HCT116 (cell line): Measurements from ENCODE around the gene SHROOM3. TPM values are rescaled to one million over a fixed set of nuclear protein-coding genes. Genes with fewer than 3 reads are reported as not detected.

Experiments used
- ATAC-seq: fragments of 200-7000 bp; cut with Tn5 transposase; 2 replicates; pipeline ENCODE4 v1.9.1; 2020; ENCODE audit warnings: mild to moderate bottlenecking, moderate library complexity
- BruUV-seq: library from RNA; stranded (reverse); fragments of 400-500 nt; replicated peaks from 2 replicates; lab custom pipeline; 2021; lab: Mats Ljungman, UMichigan
- CTCF ChIA-PET: fragments of 300-600 bp; sonication (Branson Sonifier 250); formaldehyde crosslinking; loops from one replicate; lab custom pipeline; 2021; ENCODE audit warnings: antibody characterized with exemption; lab: Charles Lee
- POLR2A ChIA-PET: fragments of 300-600, 350-600 bp; sonication (Branson Sonifier 250); formaldehyde crosslinking; loops from one replicate; lab custom pipeline; 2021; ENCODE audit warnings: antibody characterized with exemption; lab: Charles Lee
- RAD21 ChIA-PET, 2 experiments: fragments of 300-600 bp; sonication (Branson Sonifier 250); formaldehyde crosslinking; loops; one replicate each; lab custom pipeline; 2023; ENCODE audit warnings: low total read pairs in 2 of 2; ENCODE audit not compliant: uncharacterized antibody in 2 of 2, unreplicated experiment in 2 of 2, low non-redundant PET in 1 of 2; lab: Charles Lee
- DNase-seq: peaks from one replicate; pipeline ENCODE4 v3.0.0-alpha.2; 2010; ENCODE audit warnings: low read depth, low spot score
- H2AFZ ChIP-seq: fragments of 200-600 bp; shearing (Covaris generic), sonication (generic); 2 replicates; pipeline ENCODE4 v1.6.1; 2017; ENCODE audit warnings: low read depth, mixed run types, mixed read lengths, antibody characterized with exemption, low read length; ENCODE audit not compliant: poor library complexity, severe bottlenecking
- H3K27ac ChIP-seq: 2 replicates; pipeline ENCODE4 v1.5.1; 2012; ENCODE audit warnings: low read depth, low read length
- H3K27me3 ChIP-seq: fragments of 200-600 bp; sonication (generic); 2 replicates; pipeline ENCODE4 v1.6.1; 2016; ENCODE audit warnings: mixed run types, low read length, mixed read lengths; ENCODE audit not compliant: insufficient read depth
- H3K36me3 ChIP-seq, 2 experiments: fragments of 200-500 bp in 1 of 2; fragments of 200-600 bp in 1 of 2; sonication (Bioruptor generic) in 1 of 2; sonication (generic) in 1 of 2; 2 replicates each; pipeline versions ENCODE4 v1.5.1 to v1.6.1; 2014 to 2016; ENCODE audit warnings: low read length in 2 of 2, inconsistent platforms in 1 of 2, mixed read lengths in 1 of 2, mixed run types in 1 of 2; ENCODE audit not compliant: insufficient read depth in 2 of 2, control insufficient read depth in 1 of 2
- H3K4me1 ChIP-seq, 2 experiments: fragments of 200-600 bp in 1 of 2; sonication (generic) in 1 of 2; 2 replicates each; pipeline versions ENCODE4 v1.5.1 to v1.6.1; 2012 to 2017; ENCODE audit warnings: low read length in 2 of 2, inconsistent platforms in 1 of 2, mild to moderate bottlenecking in 1 of 2, mixed read lengths in 1 of 2, mixed run types in 1 of 2, moderate library complexity in 1 of 2; ENCODE audit not compliant: insufficient read depth in 2 of 2, control insufficient read depth in 1 of 2
- H3K4me2 ChIP-seq: fragments of 200-600 bp; sonication (generic); 2 replicates; pipeline ENCODE4 v1.6.1; 2017; ENCODE audit warnings: mixed run types, low read length, mixed read lengths
- H3K4me3 ChIP-seq, 2 experiments: fragments of 200-600 bp in 1 of 2; sonication (generic) in 1 of 2; replicated peaks in 1 of 2; 2 replicates each; pipeline ENCODE4 v1.5.1; 2011 to 2016; ENCODE audit warnings: low read length in 2 of 2, control low read depth in 1 of 2, low read depth in 1 of 2, mild to moderate bottlenecking in 1 of 2, mixed read lengths in 1 of 2, mixed run types in 1 of 2
- H3K79me2 ChIP-seq: fragments of 200-600 bp; sonication (generic); 2 replicates; pipeline ENCODE4 v1.6.1; 2017; ENCODE audit warnings: mild to moderate bottlenecking, mixed run types, low read length, moderate library complexity, mixed read lengths; ENCODE audit not compliant: insufficient read depth
- H3K9ac ChIP-seq: fragments of 200-600 bp; sonication (generic); 2 replicates; pipeline ENCODE4 v1.6.1; 2016; ENCODE audit warnings: low read length, mixed read lengths
- H3K9me2 ChIP-seq: fragments of 200-600 bp; sonication (generic), shearing (Covaris generic); 2 replicates; pipeline ENCODE4 v1.6.1; 2017; ENCODE audit warnings: mixed run types, mild to moderate bottlenecking, moderate library complexity; ENCODE audit not compliant: insufficient read depth
- H3K9me3 ChIP-seq, 2 experiments: fragments of 200-500 bp in 1 of 2; fragments of 200-600 bp in 1 of 2; sonication (Bioruptor generic) in 1 of 2; sonication (generic) in 1 of 2; 2 replicates each; pipeline ENCODE4 v1.6.1; 2014 to 2017; ENCODE audit warnings: low read length in 2 of 2, mixed read lengths in 2 of 2, inconsistent platforms in 1 of 2, low read depth in 1 of 2, mild to moderate bottlenecking in 1 of 2, mixed run types in 1 of 2, moderate library complexity in 1 of 2; ENCODE audit not compliant: control insufficient read depth in 1 of 2, insufficient read depth in 1 of 2
- H4K20me1 ChIP-seq: fragments of 200-600 bp; sonication (generic), shearing (Covaris generic); 2 replicates; pipeline ENCODE4 v1.6.1; 2017; ENCODE audit warnings: mixed run types, mild to moderate bottlenecking, moderate library complexity; ENCODE audit not compliant: insufficient read depth
- CBX3 ChIP-seq: IDR thresholded peaks from 2 replicates; pipeline ENCODE4 v1.6.1; 2012; ENCODE audit warnings: low read depth
- EGR1 ChIP-seq: IDR thresholded peaks from 2 replicates; pipeline ENCODE4 v1.6.1; 2012; ENCODE audit warnings: low read depth
- ELF1 ChIP-seq: IDR thresholded peaks from 2 replicates; pipeline ENCODE4 v1.6.1; 2012; ENCODE audit warnings: low read depth, borderline replicate concordance
- EZH2 ChIP-seq: fragments of 200-600 bp; sonication (generic); IDR thresholded peaks from 2 replicates; pipeline ENCODE4 v1.6.1; 2017; ENCODE audit warnings: antibody characterized with exemption, mixed run types
- EZH2phosphoT487 ChIP-seq: fragments of 200-600 bp; IDR thresholded peaks from 2 replicates; pipeline ENCODE4 v1.6.1; 2018; ENCODE audit warnings: antibody characterized with exemption, borderline replicate concordance
- FOSL1 ChIP-seq: IDR thresholded peaks from 2 replicates; pipeline ENCODE4 v1.6.1; 2012; ENCODE audit warnings: low read depth
- RAD21 ChIP-seq: IDR thresholded peaks from 2 replicates; pipeline ENCODE4 v1.6.1; 2012; ENCODE audit warnings: low read depth, mild to moderate bottlenecking
- SP1 ChIP-seq: IDR thresholded peaks from 2 replicates; pipeline ENCODE4 v1.6.1; 2012; ENCODE audit warnings: low read depth
- TCF7L2 ChIP-seq: IDR thresholded peaks from 2 replicates; pipeline ENCODE4 v1.7.0; 2011; ENCODE audit warnings: borderline replicate concordance, inconsistent platforms; ENCODE audit not compliant: insufficient read depth, insufficient read length; ENCODE audit errors: extremely low read depth
- ZBTB33 ChIP-seq: IDR thresholded peaks from 2 replicates; pipeline ENCODE4 v1.6.1; 2011; ENCODE audit warnings: mild to moderate bottlenecking, low read length, moderate library complexity; ENCODE audit not compliant: insufficient replicate concordance; ENCODE audit errors: extremely low read depth
- ZNF274 ChIP-seq: fragments of 200-500 bp; sonication (Bioruptor generic); IDR thresholded peaks from 2 replicates; pipeline ENCODE4 v1.6.1; 2014; ENCODE audit warnings: mild to moderate bottlenecking, low read depth, low read length, inconsistent platforms
- intact Hi-C: fragments of 100-400 bp; cut with micrococcal nuclease; formaldehyde crosslinking; loops from 2 replicates; pipeline ENCODE4 v1.10.0; 2022
- total RNA-seq: library from RNA; stranded (reverse); gene quantifications from one replicate; pipeline ENCODE4 v1.2.1, GENCODE V29; 2021; ENCODE audit not compliant: unreplicated experiment
- TF ChIP-seq, protein P1 (sequence below): IDR thresholded peaks from 2 replicates; pipeline ENCODE4 v1.6.1; 2012
- TF ChIP-seq, protein P2 (sequence below): IDR thresholded peaks from 2 replicates; pipeline ENCODE4 v1.6.1; 2012

Gene SHROOM3
- total RNA-seq, 1 experiment from 2014 or later = 22.5 TPM

DNA sequence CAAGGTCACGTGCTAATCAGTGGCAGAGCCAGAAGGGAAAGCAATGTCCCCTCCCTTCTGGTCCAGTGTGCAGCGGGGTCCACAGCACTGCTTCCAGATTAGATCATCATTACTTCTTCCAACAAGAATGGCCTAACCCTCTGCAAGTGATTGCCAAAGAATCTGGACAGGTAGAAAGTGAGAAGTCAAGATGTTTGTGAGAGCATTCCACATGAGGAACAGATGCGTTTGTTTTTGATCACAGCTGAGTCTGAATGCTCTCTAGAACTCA is 147.7 kb downstream of the SHROOM3 start:
- ATAC-seq = no peak
- TF ChIP-seq CBX3 = no peak
- TF ChIP-seq, protein P1, sequence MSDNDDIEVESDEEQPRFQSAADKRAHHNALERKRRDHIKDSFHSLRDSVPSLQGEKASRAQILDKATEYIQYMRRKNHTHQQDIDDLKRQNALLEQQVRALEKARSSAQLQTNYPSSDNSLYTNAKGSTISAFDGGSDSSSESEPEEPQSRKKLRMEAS = no peak
- TF ChIP-seq FOSL1 = no peak
- TF ChIP-seq SP1 = no peak
- no peak for TF ChIP-seq ZBTB33
- TF ChIP-seq, protein P2, sequence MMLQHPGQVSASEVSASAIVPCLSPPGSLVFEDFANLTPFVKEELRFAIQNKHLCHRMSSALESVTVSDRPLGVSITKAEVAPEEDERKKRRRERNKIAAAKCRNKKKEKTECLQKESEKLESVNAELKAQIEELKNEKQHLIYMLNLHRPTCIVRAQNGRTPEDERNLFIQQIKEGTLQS = no peak
- no peak for TF ChIP-seq RAD21
- TF ChIP-seq ELF1 = no peak
- TF ChIP-seq EZH2 = no peak
- TF ChIP-seq ZNF274 = no peak
- TF ChIP-seq TCF7L2 = no peak
- no peak for TF ChIP-seq EZH2phosphoT487
- no peak for TF ChIP-seq EGR1
- TF ChIP-seq, all 23 proteins: peak for 0
- ChIA-PET RAD21 (no interaction called here), CTCF (no interaction called here), POLR2A (no interaction called here)
- H3K4me2 ChIP-seq = no peak overlapping the region
- no peak overlapping the region for H3K9ac ChIP-seq
- H3K27me3 ChIP-seq = no peaks in the 10 kb centered on the region
- H4K20me1 ChIP-seq = no peaks in the 10 kb centered on the region
- H3K36me3 ChIP-seq = no peaks in the 10 kb centered on the region
- DNase-seq = no peak
- no peak overlapping the region for H3K4me3 ChIP-seq
- no peak overlapping the region for H3K27ac ChIP-seq
- H3K4me1 ChIP-seq = peaks cover 3 to 20% of the 10 kb centered on the region in 2 experiments; a peak in 3 of 4 replicates
- no peaks in the 10 kb centered on the region for H3K79me2 ChIP-seq
- intact Hi-C loops = no loop called here
- BruUV-seq = no TSS peak
- H3K9me3 ChIP-seq = no peaks in the 10 kb centered on the region
- H3K9me2 ChIP-seq = no peaks in the 10 kb centered on the region
- H2AFZ ChIP-seq = no peak overlapping the region
